HepG2 (cell line): Measurements from ENCODE around the gene CDC26. TPM values are rescaled to one million over a fixed set of nuclear protein-coding genes. Genes with fewer than 3 reads are reported as not detected.
A peak's percentile ranks its signal among the peaks of the same experiment; 100 is the strongest.

Experiments used
- ARNTL ChIP-seq: sonication (generic); formaldehyde crosslinking; IDR thresholded peaks from 2 replicates; pipeline ENCODE4 v1.4.0; 2020; ENCODE audit warnings: mild to moderate bottlenecking, missing genetic modification reagents
- ATM ChIP-seq: fragments of 450-650 bp; IDR thresholded peaks from 2 replicates; pipeline ENCODE4 v1.7.1; 2017; ENCODE audit warnings: mild to moderate bottlenecking, borderline replicate concordance
- CAMTA2 ChIP-seq: sonication (generic); formaldehyde crosslinking; IDR thresholded peaks from 2 replicates; pipeline ENCODE4 v1.4.0; 2020; ENCODE audit warnings: mild to moderate bottlenecking, missing genetic modification reagents, borderline replicate concordance
- EEA1 ChIP-seq: sonication (generic); formaldehyde crosslinking; IDR thresholded peaks from 2 replicates; pipeline ENCODE4 v1.5.1; 2020; ENCODE audit warnings: mild to moderate bottlenecking, missing genetic modification reagents, borderline replicate concordance
- ELK4 ChIP-seq: sonication (generic); formaldehyde crosslinking; IDR thresholded peaks from 2 replicates; pipeline ENCODE4 v1.9.0; 2021; ENCODE audit warnings: missing genetic modification reagents, borderline replicate concordance
- FOXK1 ChIP-seq: sonication (generic); formaldehyde crosslinking; IDR thresholded peaks from 2 replicates; pipeline ENCODE4 v1.4.0; 2020; ENCODE audit warnings: low read depth, missing genetic modification reagents, borderline replicate concordance
- FOXM1 ChIP-seq: sonication (generic); formaldehyde crosslinking; IDR thresholded peaks from 2 replicates; pipeline ENCODE4 v1.5.0; 2020; ENCODE audit warnings: missing genetic modification reagents
- GATAD1 ChIP-seq: IDR thresholded peaks from 2 replicates; pipeline ENCODE4 v1.6.1; 2016; ENCODE audit warnings: missing genetic modification reagents, missing compliant biosample characterization
- KIAA2018 ChIP-seq: sonication (generic); formaldehyde crosslinking; IDR thresholded peaks from 2 replicates; pipeline ENCODE4 v1.5.0; 2020; ENCODE audit warnings: mild to moderate bottlenecking, missing genetic modification reagents, borderline replicate concordance
- NFYB ChIP-seq: sonication (generic); formaldehyde crosslinking; IDR thresholded peaks from 2 replicates; pipeline ENCODE4 v1.4.0; 2020; ENCODE audit warnings: missing genetic modification reagents
- PRMT3 ChIP-seq: sonication (generic); formaldehyde crosslinking; IDR thresholded peaks from 2 replicates; pipeline ENCODE4 v1.8.1; 2022; ENCODE audit warnings: low read depth, mild to moderate bottlenecking, moderate library complexity, missing genetic modification reagents, borderline replicate concordance
- RARG ChIP-seq: sonication (generic); formaldehyde crosslinking; IDR thresholded peaks from 2 replicates; pipeline ENCODE4 v1.4.0; 2020; ENCODE audit warnings: low read depth, mild to moderate bottlenecking, missing genetic modification reagents
- RBM22 ChIP-seq: fragments of 200-400 bp; formaldehyde crosslinking; optimal IDR thresholded peaks from 2 replicates; pipeline ENCODE3; 2017; ENCODE audit warnings: mild to moderate bottlenecking, low read length, moderate library complexity
- RORA ChIP-seq: sonication (generic); formaldehyde crosslinking; IDR thresholded peaks from 2 replicates; pipeline ENCODE4 v1.5.0; 2020; ENCODE audit warnings: mild to moderate bottlenecking, missing genetic modification reagents, moderate library complexity
- SIX1 ChIP-seq: sonication (generic); formaldehyde crosslinking; IDR thresholded peaks from 2 replicates; pipeline ENCODE4 v1.4.0; 2020; ENCODE audit warnings: missing genetic modification reagents, borderline replicate concordance
- XRCC5 ChIP-seq: fragments of 200-400 bp; formaldehyde crosslinking; optimal IDR thresholded peaks from 2 replicates; pipeline ENCODE3; 2017; ENCODE audit warnings: mild to moderate bottlenecking, low read length
- ZBTB1 ChIP-seq: sonication (generic); formaldehyde crosslinking; IDR thresholded peaks from 2 replicates; pipeline ENCODE4 v1.4.0; 2020; ENCODE audit warnings: missing genetic modification reagents, borderline replicate concordance
- ZFP37 ChIP-seq: sonication (generic); formaldehyde crosslinking; IDR thresholded peaks from 2 replicates; pipeline ENCODE4 v1.4.0; 2020; ENCODE audit warnings: missing genetic modification reagents, borderline replicate concordance
- ZNF570 ChIP-seq: sonication (generic); formaldehyde crosslinking; IDR thresholded peaks from 2 replicates; pipeline ENCODE4 v1.4.0; 2020; ENCODE audit warnings: mild to moderate bottlenecking, missing genetic modification reagents, borderline replicate concordance
- ZNF614 ChIP-seq: IDR thresholded peaks from 2 replicates; pipeline ENCODE4 v1.6.1; 2018; ENCODE audit warnings: missing biosample characterization, missing genetic modification reagents, inconsistent platforms, borderline replicate concordance
- polyA plus RNA-seq, 8 experiments: library from polyadenylated mRNA; depleted of rRNA in 3 of 8; stranded (reverse) in 7 of 8; unstranded in 1 of 8; fragments of >200 nt; fragmentation: Illumina TruSeq in 4 of 8; extraction: Trizol in 4 of 8; gene quantifications; 2 replicates each; pipeline versions ENCODE4 v1.2.1 to v1.2.3, GENCODE V29; 2011 to 2016; ENCODE audit warnings: low read depth in 4 of 8, missing spikeins in 1 of 8, mixed read lengths in 1 of 8; ENCODE audit not compliant: insufficient read depth in 1 of 8
- total RNA-seq, 5 experiments: library from RNA; depleted of rRNA; stranded (reverse); fragments of >200 nt; fragmentation: Illumina TruSeq; extraction: Trizol; gene quantifications; 2 replicates each; pipeline ENCODE4 v1.2.3, GENCODE V29; 2016; ENCODE audit warnings: low read depth in 1 of 5

Gene CDC26
- total and polyA plus RNA-seq, 2 of the 13 experiments (the other 11 are each of a cell fraction or from before 2014, with no cell fraction given) = 26.6 to 57.9 TPM

DNA sequence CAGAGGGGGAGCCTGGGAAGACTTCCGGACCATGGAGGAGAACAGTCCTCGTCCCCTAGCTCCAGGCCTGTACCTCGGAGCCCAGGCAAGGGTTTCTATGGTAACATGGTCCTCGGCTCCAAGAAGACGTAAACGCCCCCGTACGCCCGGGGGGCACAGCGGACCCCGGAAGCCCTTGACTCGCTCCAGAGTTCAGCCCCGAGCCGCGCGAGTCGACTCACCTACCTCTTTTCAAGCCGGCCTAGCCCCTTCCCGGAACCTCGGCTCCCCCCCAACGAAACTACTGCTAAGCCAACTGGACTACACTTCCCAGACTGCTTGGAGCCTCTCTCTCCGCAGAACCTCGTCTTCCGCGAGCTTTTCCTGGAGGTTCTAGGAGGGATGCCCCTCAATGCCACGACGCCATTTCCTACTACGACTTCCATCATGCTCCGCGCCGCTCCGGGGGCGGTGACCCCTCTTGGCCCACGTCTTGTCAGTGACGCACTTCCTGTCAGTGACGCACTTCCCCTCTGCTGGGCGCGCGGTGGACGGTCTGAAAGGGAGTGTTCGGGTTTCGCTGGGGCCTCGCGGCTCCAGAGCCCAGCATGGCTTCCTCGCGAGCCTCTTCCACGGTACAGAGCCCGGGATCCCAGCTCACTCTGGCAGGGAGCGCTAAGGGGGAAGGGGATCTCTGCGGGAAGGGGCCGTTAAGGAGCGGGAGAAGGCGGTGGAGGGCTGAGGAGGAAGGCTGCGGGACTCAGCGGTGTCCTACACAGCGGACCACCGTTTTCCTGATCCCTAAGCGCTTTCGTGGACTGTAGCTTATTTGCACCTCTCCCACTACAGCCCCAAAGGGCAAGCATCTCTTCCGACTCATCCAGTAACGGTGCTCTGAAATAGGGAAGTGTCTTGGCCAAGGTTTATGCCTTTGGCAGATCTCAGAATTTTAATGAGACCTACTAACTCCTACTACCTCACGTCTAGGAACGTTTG, at the start of gene CDC26, which contains the start of gene PRPF4 (continued):
- no peak for TF ChIP-seq ZNF570 (CRISPR knock-in tag)
- no peak for TF ChIP-seq ZFP37 (CRISPR knock-in tag)
- TF ChIP-seq ZBTB1 (CRISPR knock-in tag) = no peak
- no peak for TF ChIP-seq KIAA2018 (CRISPR knock-in tag)
- TF ChIP-seq PRMT3 (CRISPR knock-in tag) = no peak
- no peak for TF ChIP-seq RORA (CRISPR knock-in tag)
- TF ChIP-seq ATM = no peak
- TF ChIP-seq XRCC5 = peak; percentile 29
- TF ChIP-seq ARNTL (CRISPR knock-in tag) = 0 out of 2 replicates have a peak, but pooled peaks have one; percentile 17
- TF ChIP-seq SIX1 = peak; percentile 39; the same call in 1 of the 2 replicates
- peak; percentile 86; the same call in 1 of the 2 replicates for TF ChIP-seq ZNF614 (CRISPR knock-in tag)
- TF ChIP-seq GATAD1 (CRISPR knock-in tag) = peak; percentile 97
- peak; percentile 58 for TF ChIP-seq NFYB
- TF ChIP-seq FOXM1 (CRISPR knock-in tag) = no peak
- no peak for TF ChIP-seq RARG (CRISPR knock-in tag)
- no peak for TF ChIP-seq RBM22
- peak; percentile 70 for TF ChIP-seq EEA1 (CRISPR knock-in tag)
- no peak for TF ChIP-seq ELK4
- TF ChIP-seq CAMTA2 = peak; percentile 47; the same call in 1 of the 2 replicates
- peak; percentile 50; the same call in 1 of the 2 replicates for TF ChIP-seq FOXK1 (CRISPR knock-in tag)
